IMR-90 (cell line): ENCODE results near the gene ERMARD.

Experiments used
- BHLHE40 ChIP-seq: fragments of 150-350 bp; IDR thresholded peaks from 2 replicates; pipeline ENCODE4 v1.6.1; 2016; ENCODE audit warnings: mild to moderate bottlenecking, low read depth, low read length
- CEBPB ChIP-seq: IDR thresholded peaks from 2 replicates; pipeline ENCODE4 v1.6.1; 2012; ENCODE audit warnings: low read depth, low read length, improper control_type of control experiment
- CHD1 ChIP-seq: IDR thresholded peaks from 2 replicates; pipeline ENCODE4 v1.6.1; 2012; ENCODE audit warnings: low read depth, low read length, improper control_type of control experiment
- FOS ChIP-seq: fragments of 150-350 bp; IDR thresholded peaks from 2 replicates; pipeline ENCODE4 v1.6.1; 2016; ENCODE audit warnings: low read depth, low read length
- MAZ ChIP-seq: IDR thresholded peaks from 2 replicates; pipeline ENCODE4 v1.6.1; 2012; ENCODE audit warnings: low read depth, mild to moderate bottlenecking, low read length, improper control_type of control experiment, moderate library complexity, borderline replicate concordance
- MXI1 ChIP-seq: IDR thresholded peaks from 2 replicates; pipeline ENCODE4 v1.6.1; 2012; ENCODE audit warnings: low read depth, mild to moderate bottlenecking, low read length, moderate library complexity, borderline replicate concordance
- NFE2L2 ChIP-seq: fragments of 150-350 bp; IDR thresholded peaks from 2 replicates; pipeline ENCODE4 v1.6.1; 2016; ENCODE audit warnings: low read depth, mild to moderate bottlenecking, low read length
- POLR2A ChIP-seq: IDR thresholded peaks from 2 replicates; pipeline ENCODE4 v1.6.1; 2012; ENCODE audit warnings: mild to moderate bottlenecking, low read depth, low read length
- RAD21 ChIP-seq: IDR thresholded peaks from 2 replicates; pipeline ENCODE4 v1.6.1; 2012; ENCODE audit warnings: low read length, improper control_type of control experiment
- RCOR1 ChIP-seq: IDR thresholded peaks from 2 replicates; pipeline ENCODE4 v1.6.1; 2012; ENCODE audit warnings: mild to moderate bottlenecking, low read length, improper control_type of control experiment; ENCODE audit not compliant: insufficient replicate concordance
- RFX5 ChIP-seq: IDR thresholded peaks from 2 replicates; pipeline ENCODE4 v1.8.0; 2012; ENCODE audit warnings: low read depth, mild to moderate bottlenecking, low read length, moderate library complexity
- SMC3 ChIP-seq: fragments of 150-350 bp; IDR thresholded peaks from 2 replicates; pipeline ENCODE4 v1.6.1; 2016; ENCODE audit warnings: low read depth, mild to moderate bottlenecking, antibody characterized with exemption, low read length, moderate library complexity
- TF ChIP-seq, protein P1 (sequence below): conservative IDR thresholded peaks from 2 replicates; pipeline ENCODE4 v1.5.1; 2012; ENCODE audit warnings: mild to moderate bottlenecking, low read depth, low read length, improper control_type of control experiment
- TF ChIP-seq, protein P2 (sequence below): fragments of 150-350 bp; IDR thresholded peaks from 2 replicates; pipeline ENCODE4 v1.6.1; 2017; ENCODE audit warnings: mild to moderate bottlenecking, antibody characterized with exemption, low read length, low read depth

DNA sequence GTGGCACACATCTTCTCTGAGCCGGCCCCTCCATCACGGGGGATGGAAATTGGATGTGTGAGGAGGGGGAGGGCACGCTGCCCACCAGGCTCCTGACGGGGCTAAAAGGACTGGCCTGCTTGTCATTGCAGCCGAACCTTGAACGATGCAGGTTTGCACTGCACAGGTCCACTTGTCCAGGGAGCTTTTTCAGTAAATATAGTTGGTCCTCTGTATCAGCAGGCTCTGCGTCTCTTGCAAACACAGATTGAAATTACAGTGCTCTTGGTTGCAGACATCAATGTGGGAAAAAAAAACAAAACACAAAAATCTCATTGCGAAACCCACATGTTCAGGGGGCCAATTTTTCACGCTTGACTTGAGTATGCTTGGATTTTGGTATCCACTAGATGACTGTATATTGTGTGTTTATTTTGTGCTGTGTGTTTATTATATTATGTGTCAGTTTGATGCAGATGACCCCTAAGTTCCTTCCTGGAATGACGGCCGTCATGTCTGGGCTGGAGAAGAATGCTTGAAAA lies 29.2 kb downstream of the ERMARD start:
- TF ChIP-seq RAD21 (no peak), CEBPB (peak; percentile 95), SMC3 (no peak), CHD1 (no peak), MXI1 (no peak), MAZ (no peak), NFE2L2 (no peak), POLR2A (no peak), FOS (peak; percentile 65; the same call in 1 of the 2 replicates), RCOR1 (peak; percentile 72), BHLHE40 (peak; percentile 56), RFX5 (no peak)
- TF ChIP-seq, protein P1, sequence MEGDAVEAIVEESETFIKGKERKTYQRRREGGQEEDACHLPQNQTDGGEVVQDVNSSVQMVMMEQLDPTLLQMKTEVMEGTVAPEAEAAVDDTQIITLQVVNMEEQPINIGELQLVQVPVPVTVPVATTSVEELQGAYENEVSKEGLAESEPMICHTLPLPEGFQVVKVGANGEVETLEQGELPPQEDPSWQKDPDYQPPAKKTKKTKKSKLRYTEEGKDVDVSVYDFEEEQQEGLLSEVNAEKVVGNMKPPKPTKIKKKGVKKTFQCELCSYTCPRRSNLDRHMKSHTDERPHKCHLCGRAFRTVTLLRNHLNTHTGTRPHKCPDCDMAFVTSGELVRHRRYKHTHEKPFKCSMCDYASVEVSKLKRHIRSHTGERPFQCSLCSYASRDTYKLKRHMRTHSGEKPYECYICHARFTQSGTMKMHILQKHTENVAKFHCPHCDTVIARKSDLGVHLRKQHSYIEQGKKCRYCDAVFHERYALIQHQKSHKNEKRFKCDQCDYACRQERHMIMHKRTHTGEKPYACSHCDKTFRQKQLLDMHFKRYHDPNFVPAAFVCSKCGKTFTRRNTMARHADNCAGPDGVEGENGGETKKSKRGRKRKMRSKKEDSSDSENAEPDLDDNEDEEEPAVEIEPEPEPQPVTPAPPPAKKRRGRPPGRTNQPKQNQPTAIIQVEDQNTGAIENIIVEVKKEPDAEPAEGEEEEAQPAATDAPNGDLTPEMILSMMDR = no peak
- TF ChIP-seq, protein P2, sequence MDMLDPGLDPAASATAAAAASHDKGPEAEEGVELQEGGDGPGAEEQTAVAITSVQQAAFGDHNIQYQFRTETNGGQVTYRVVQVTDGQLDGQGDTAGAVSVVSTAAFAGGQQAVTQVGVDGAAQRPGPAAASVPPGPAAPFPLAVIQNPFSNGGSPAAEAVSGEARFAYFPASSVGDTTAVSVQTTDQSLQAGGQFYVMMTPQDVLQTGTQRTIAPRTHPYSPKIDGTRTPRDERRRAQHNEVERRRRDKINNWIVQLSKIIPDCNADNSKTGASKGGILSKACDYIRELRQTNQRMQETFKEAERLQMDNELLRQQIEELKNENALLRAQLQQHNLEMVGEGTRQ = no peak
